GM12872 (cell line): ENCODE measurements around the gene ZNF423.

ENCODE experiments used
- TF ChIP-seq, protein P1 (sequence below): IDR thresholded peaks from 3 replicates; pipeline ENCODE4 v1.5.1; 2011; ENCODE audit warnings: low read depth, mild to moderate bottlenecking, low read length, moderate library complexity; ENCODE audit not compliant: insufficient read depth

The ZNF423 gene

GRCh38 chr16:49849037-49849753, 6.7 kb downstream of the ZNF423 start:
- TF ChIP-seq, protein P1, sequence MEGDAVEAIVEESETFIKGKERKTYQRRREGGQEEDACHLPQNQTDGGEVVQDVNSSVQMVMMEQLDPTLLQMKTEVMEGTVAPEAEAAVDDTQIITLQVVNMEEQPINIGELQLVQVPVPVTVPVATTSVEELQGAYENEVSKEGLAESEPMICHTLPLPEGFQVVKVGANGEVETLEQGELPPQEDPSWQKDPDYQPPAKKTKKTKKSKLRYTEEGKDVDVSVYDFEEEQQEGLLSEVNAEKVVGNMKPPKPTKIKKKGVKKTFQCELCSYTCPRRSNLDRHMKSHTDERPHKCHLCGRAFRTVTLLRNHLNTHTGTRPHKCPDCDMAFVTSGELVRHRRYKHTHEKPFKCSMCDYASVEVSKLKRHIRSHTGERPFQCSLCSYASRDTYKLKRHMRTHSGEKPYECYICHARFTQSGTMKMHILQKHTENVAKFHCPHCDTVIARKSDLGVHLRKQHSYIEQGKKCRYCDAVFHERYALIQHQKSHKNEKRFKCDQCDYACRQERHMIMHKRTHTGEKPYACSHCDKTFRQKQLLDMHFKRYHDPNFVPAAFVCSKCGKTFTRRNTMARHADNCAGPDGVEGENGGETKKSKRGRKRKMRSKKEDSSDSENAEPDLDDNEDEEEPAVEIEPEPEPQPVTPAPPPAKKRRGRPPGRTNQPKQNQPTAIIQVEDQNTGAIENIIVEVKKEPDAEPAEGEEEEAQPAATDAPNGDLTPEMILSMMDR, result no peak

DNA sequence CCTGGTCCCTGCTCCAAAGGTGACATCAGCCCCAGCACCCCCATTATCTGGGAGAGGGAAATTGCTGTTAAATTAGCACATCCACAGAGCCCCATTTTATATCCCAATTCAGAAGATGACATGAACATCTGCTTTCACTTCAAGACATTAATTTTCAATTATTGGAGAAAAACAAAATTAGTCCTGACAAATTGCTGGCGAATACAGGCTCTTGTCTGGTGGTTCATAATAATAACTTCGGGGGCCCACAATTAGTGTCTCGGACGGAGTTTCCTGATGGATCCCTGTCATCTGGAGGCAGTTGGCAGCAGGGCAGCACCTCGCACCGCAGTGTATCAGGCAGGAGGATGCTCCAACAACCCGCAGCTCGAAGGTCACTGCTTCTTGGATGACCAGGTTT, 7.4 kb downstream of the ZNF423 start:
- TF ChIP-seq, protein P1, result no peak

- TF ChIP-seq, protein P1, result no peak
These were observed 9.1 kb downstream of the ZNF423 start for GRCh38 chr16:49846800-49847199.

- TF ChIP-seq, protein P1, result no peak
These were observed 11.6 kb downstream of the ZNF423 start for GRCh38 chr16:49844359-49844758.

DNA sequence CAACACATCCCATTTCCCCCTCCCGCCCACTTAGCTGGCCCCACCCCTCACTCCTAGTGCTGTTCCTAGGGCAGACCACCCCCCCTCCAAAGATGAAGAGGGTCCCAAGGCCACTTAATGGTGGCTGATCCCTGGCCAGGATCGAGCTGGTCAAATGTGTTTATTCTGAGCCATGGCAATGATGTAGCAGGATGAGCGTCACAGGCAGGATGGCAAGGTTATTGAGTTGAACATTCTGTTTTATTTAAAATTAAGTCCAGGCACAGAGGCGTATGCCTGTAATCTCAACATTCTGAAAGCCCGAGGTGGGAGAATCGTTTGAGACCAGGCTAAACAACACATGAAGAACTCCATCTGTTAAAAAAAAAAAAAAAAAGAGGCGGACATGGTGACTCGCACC, 12.2 kb downstream of the ZNF423 start:
- TF ChIP-seq, protein P1, result no peak

DNA sequence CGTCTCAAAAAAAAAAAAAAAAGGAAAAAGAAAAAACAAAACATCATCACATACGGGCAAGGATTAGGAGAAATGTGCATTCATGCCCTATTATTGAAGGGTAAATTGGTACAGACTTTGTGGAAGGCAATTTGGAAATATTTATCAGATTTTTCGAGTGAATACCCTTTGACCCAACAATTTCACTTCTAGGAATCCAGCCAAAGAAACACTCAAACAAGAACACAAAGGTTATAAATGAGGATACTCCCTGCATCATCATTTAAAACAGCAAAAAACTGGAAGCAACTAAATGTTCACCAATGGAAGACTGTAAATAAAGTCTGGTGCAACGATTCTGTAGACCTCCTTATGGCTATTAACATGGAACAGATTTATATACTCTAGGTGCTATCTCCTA, 12.9 kb downstream of the ZNF423 start:
- TF ChIP-seq, protein P1, result no peak

GRCh38 chr16:49839017-49839825, 16.7 kb downstream of the ZNF423 start:
- TF ChIP-seq, protein P1, result no peak
